Neural progenitor cell (in vitro differentiated cells): ENCODE data around the gene MEGF6. TPM values are rescaled to one million over a fixed set of nuclear protein-coding genes. Genes with fewer than 3 reads are reported as not detected.

Source experiments
- DNase-seq: peaks from one replicate; pipeline ENCODE4 v3.0.0-alpha.2; 2016; ENCODE audit warnings: low spot score
- H2AFZ ChIP-seq: fragments of 200-600 bp; sonication (generic); replicated peaks from 2 replicates; pipeline ENCODE4 v1.6.1; 2016; ENCODE audit warnings: antibody characterized with exemption
- H3F3A ChIP-seq: fragments of 200-600 bp; sonication (generic); 2 replicates; pipeline ENCODE4 v1.6.1; 2016; ENCODE audit warnings: antibody characterized with exemption, low read depth
- H3K27ac ChIP-seq: fragments of 200-600 bp; sonication (generic); 2 replicates; pipeline ENCODE4 v1.5.1; 2016; ENCODE audit warnings: mild to moderate bottlenecking
- H3K27me3 ChIP-seq: fragments of 200-600 bp; sonication (generic); 2 replicates; pipeline ENCODE4 v1.6.1; 2016; ENCODE audit warnings: mild to moderate bottlenecking, moderate library complexity
- H3K36me3 ChIP-seq: fragments of 200-600 bp; sonication (generic); 2 replicates; pipeline ENCODE4 v1.5.1; 2016
- H3K4me1 ChIP-seq: fragments of 200-600 bp; sonication (generic); 2 replicates; pipeline ENCODE4 v1.6.1; 2016; ENCODE audit warnings: mixed run types
- H3K4me2 ChIP-seq: fragments of 200-600 bp; sonication (generic); 2 replicates; pipeline ENCODE4 v1.6.1; 2016
- H3K4me3 ChIP-seq: fragments of 200-600 bp; sonication (generic); 2 replicates; pipeline ENCODE4 v1.5.1; 2016
- H3K79me2 ChIP-seq: fragments of 200-600 bp; sonication (generic); 2 replicates; pipeline ENCODE4 v1.6.1; 2016; ENCODE audit warnings: low read depth
- H3K9ac ChIP-seq: fragments of 200-600 bp; sonication (generic); 2 replicates; pipeline ENCODE4 v1.6.1; 2016
- H3K9me3 ChIP-seq: fragments of 200-600 bp; sonication (generic); 2 replicates; pipeline ENCODE4 v1.5.1; 2016; ENCODE audit warnings: low read depth
- H4K20me1 ChIP-seq: fragments of 200-600 bp; sonication (generic); 2 replicates; pipeline ENCODE4 v1.6.1; 2016; ENCODE audit warnings: low read depth
- H3K27ac Mint-ChIP-seq: 3 replicates; pipeline ENCODE4 v1.8.0; 2021; ENCODE audit warnings: mixed read lengths
- H3K27me3 Mint-ChIP-seq: 2 replicates; pipeline ENCODE4 v1.8.0; 2022; ENCODE audit warnings: low read depth, mild to moderate bottlenecking, inconsistent platforms, moderate library complexity, mixed read lengths; ENCODE audit not compliant: insufficient read depth
- H3K36me3 Mint-ChIP-seq: 3 replicates; pipeline ENCODE4 v1.8.0; 2021; ENCODE audit warnings: mixed read lengths
- H3K4me1 Mint-ChIP-seq: 3 replicates; pipeline ENCODE4 v1.8.0; 2021; ENCODE audit warnings: mixed read lengths
- H3K4me3 Mint-ChIP-seq: 3 replicates; pipeline ENCODE4 v1.8.0; 2021; ENCODE audit warnings: mild to moderate bottlenecking, moderate library complexity, mixed read lengths
- H3K9me3 Mint-ChIP-seq: 3 replicates; pipeline ENCODE4 v1.8.0; 2020; ENCODE audit warnings: mixed read lengths
- CTCF ChIP-seq: fragments of 200-600 bp; sonication (generic); IDR thresholded peaks from 2 replicates; pipeline ENCODE4 v1.5.1; 2017; ENCODE audit warnings: antibody characterized with exemption, mild to moderate bottlenecking
- EZH2 ChIP-seq: fragments of 200-600 bp; sonication (generic); IDR thresholded peaks from 2 replicates; pipeline ENCODE4 v1.6.1; 2017; ENCODE audit warnings: antibody characterized with exemption, mild to moderate bottlenecking, moderate library complexity
- EZH2phosphoT487 ChIP-seq: fragments of 200-600 bp; sonication (generic); IDR thresholded peaks from 2 replicates; pipeline ENCODE4 v1.6.1; 2017; ENCODE audit warnings: antibody characterized with exemption
- total RNA-seq: library from RNA; depleted of rRNA; stranded (reverse); fragments of >200 nt; gene quantifications from 2 replicates; pipeline ENCODE4 v1.2.3, GENCODE V29; 2015; ENCODE audit warnings: low replicate concordance

MEGF6 gene
- total RNA-seq, 1 donor from 2014 or later: 1.7 TPM

DNA sequence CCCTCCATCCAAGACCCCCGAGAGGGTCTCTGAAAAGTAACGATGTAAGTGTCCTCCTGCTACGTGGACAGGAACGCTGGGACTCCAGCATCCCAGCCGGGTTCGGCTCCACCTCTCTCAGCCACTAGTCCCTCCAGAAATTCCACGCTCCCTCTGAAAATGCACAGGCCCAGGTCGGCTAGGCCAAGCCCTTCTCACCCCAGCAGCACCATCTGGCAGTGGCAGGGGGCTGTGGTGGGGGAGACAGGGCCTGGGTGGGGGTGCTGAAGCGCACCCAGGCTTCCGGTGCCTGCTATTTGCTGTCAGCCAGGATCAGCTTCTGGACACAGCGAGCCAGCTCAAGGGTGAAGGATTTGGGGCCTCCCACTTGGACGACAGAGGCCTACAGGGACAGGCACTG lies 83.5 kb downstream of the MEGF6 start:
- H3K9me3 Mint-ChIP-seq: no peaks in the 10 kb centered on the region
- no peak overlapping the region for H3K4me2 ChIP-seq

DNA sequence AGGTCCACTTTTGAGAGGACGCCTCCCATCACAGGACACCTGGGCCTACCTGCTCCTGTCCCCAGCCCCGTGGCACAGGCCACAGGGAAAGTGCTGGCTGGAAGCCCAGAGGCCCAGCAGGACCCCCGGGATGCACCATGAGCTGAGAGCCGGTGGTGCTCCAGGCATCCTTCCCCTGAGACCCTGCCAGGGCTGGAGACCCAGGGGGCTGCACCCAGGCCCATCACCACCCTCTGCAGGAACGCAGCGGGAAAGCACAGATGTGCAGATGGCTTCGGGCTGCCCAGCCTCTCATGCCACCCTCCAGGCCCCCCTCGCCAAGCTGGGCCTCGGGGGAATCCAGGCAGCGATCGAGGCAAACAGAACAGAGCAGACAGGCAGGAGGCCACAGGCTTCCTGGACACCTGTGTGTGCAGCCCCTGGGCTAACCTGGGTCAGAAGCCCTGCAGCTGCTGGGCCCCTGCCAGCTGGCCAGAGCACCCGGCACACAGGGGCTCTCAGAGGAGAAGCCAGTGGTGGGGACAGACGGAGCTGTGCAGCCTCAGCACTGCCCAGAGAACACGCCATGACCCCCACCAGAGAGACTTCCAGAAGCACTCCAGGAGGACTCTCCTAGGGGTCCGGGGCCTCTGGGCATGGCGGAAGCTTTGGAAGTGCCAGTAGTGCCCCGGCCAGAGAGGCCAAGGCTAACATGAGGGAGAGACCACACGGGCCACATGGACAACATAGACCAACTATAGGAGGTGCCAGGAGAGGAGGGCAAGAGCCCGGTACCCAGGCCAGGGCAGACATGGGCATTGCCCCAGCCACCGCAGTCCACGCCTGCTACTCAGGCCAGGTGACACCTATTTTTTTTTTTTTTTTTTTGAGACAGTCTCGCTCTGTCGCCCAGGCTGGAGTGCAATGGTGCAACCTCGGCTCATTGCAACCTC lies 85.5 kb downstream of the MEGF6 start:
- no peak overlapping the region for H3K4me3 ChIP-seq
- Mint-ChIP-seq H3K36me3 (no peaks in the 10 kb centered on the region), H3K27ac (no peak overlapping the region), H3K4me1 (peaks cover 18% of the 10 kb centered on the region), H3K4me3 (no peak overlapping the region), H3K9me3 (no peaks in the 10 kb centered on the region), H3K27me3 (peaks cover 4% of the 10 kb centered on the region)
- no peak overlapping the region for H3K9ac ChIP-seq
- H3K27me3 ChIP-seq: peaks cover 19% of the 10 kb centered on the region
- TF ChIP-seq EZH2phosphoT487: no peak
- TF ChIP-seq CTCF: no peak
- no peak for TF ChIP-seq EZH2
- H3K27ac ChIP-seq: no peak overlapping the region
- H3K4me2 ChIP-seq: no peak overlapping the region
- DNase-seq: no peak
- no peaks in the 10 kb centered on the region for H3K36me3 ChIP-seq
- no peak overlapping the region for H2AFZ ChIP-seq
- no peaks in the 10 kb centered on the region for H3F3A ChIP-seq
- peaks cover 58% of the 10 kb centered on the region for H4K20me1 ChIP-seq
- no peaks in the 10 kb centered on the region for H3K9me3 ChIP-seq
- peaks cover 10% of the 10 kb centered on the region for H3K4me1 ChIP-seq
- H3K79me2 ChIP-seq: no peaks in the 10 kb centered on the region

More for the DNA sequence above, 83.5 kb downstream of the MEGF6 start:
- H3F3A ChIP-seq: peaks cover 7% of the 10 kb centered on the region
- peaks cover 26% of the 10 kb centered on the region for H3K27me3 ChIP-seq
- H3K9ac ChIP-seq: no peak overlapping the region
- no peak for DNase-seq
- no peaks in the 10 kb centered on the region for H3K9me3 ChIP-seq
- Mint-ChIP-seq H3K36me3 (no peaks in the 10 kb centered on the region), H3K4me3 (no peak overlapping the region), H3K27ac (no peak overlapping the region), H3K27me3 (peaks cover 9% of the 10 kb centered on the region), H3K4me1 (peaks cover 29% of the 10 kb centered on the region)
- H2AFZ ChIP-seq: no peak overlapping the region
- H4K20me1 ChIP-seq: peaks cover 72% of the 10 kb centered on the region
- H3K4me1 ChIP-seq: peaks cover 16% of the 10 kb centered on the region
- H3K4me3 ChIP-seq: no peak overlapping the region
- TF ChIP-seq EZH2phosphoT487 (no peak), EZH2 (no peak), CTCF (no peak)
- H3K79me2 ChIP-seq: no peaks in the 10 kb centered on the region
- no peaks in the 10 kb centered on the region for H3K36me3 ChIP-seq
- no peak overlapping the region for H3K27ac ChIP-seq

DNA sequence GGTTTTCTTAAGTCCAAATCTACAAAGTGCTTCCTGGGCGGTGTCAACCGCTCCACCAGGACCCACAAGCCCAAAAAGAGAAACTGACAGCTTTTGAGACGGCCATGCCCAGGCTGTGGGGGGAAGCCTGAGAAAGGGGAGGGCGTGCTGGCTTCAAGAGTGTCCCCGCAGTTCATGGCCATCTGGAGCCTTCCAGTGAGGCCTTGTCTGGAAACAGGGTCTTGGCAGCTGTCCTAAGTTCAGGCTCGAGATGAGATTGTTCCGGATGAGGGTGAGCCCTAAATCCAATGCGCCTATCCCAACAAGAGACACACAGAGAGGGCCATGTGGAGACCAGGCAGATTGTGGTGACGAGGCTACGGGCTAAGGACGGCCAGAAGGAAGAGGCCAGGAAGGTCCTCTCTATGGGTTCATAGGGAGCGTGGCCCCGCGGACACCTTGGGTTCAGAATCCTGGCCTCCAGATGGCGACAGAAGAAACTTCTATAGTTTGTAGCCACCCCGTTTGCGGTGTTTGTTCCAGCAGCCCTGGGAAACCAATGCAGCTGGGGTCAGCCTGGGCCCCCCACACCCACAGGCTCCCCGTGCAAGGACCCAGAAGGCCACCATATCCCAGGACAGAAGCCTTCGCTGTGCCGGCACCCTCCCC lies 86.6 kb downstream of the MEGF6 start:
- no peaks in the 10 kb centered on the region for H3K79me2 ChIP-seq
- H3K4me2 ChIP-seq: no peak overlapping the region
- peaks cover 2% of the 10 kb centered on the region for H3K27me3 Mint-ChIP-seq
- H3K9me3 Mint-ChIP-seq: no peaks in the 10 kb centered on the region
- no peak overlapping the region for H2AFZ ChIP-seq
- no peaks in the 10 kb centered on the region for H3K36me3 Mint-ChIP-seq
- peaks cover 8% of the 10 kb centered on the region for H3K27me3 ChIP-seq
- no peaks in the 10 kb centered on the region for H3F3A ChIP-seq
- H4K20me1 ChIP-seq: peaks cover 47% of the 10 kb centered on the region
- no peak overlapping the region for H3K9ac ChIP-seq
- H3K4me1 ChIP-seq: peaks cover 3% of the 10 kb centered on the region
- no peaks in the 10 kb centered on the region for H3K9me3 ChIP-seq
- no peak for DNase-seq
- H3K36me3 ChIP-seq: no peaks in the 10 kb centered on the region
- H3K4me1 Mint-ChIP-seq: peaks cover 9% of the 10 kb centered on the region
- H3K4me3 Mint-ChIP-seq: no peak overlapping the region
- TF ChIP-seq EZH2 (no peak), CTCF (no peak), EZH2phosphoT487 (no peak)
- H3K27ac Mint-ChIP-seq: peak overlapping the region; percentile 57
- H3K27ac ChIP-seq: no peak overlapping the region
- H3K4me3 ChIP-seq: no peak overlapping the region
